Left lung (tissue), 10 donors: ENCODE results near the gene RAB3B. TPM values are rescaled to one million over a fixed set of nuclear protein-coding genes. Genes with fewer than 3 reads are reported as not detected.

Experiments
- ATAC-seq: fragments of 200-7000 bp; cut with Tn5 transposase; one replicate; pipeline ENCODE4 v1.9.1; 2020; ENCODE audit warnings: moderate library complexity
- DNase-seq, 4 donors: peaks; one replicate each; pipeline ENCODE4 v3.0.0-alpha.2; 2013 to 2020
- H3K27ac ChIP-seq, 2 donors: fragments of 200-600 bp; sonication (generic) in 1 of 2; one replicate each; pipeline versions ENCODE4 v1.5.0 to v1.8.0; 2020 to 2021
- H3K27me3 ChIP-seq, 2 donors: fragments of 200-600 bp; sonication (generic) in 1 of 2; one replicate each; pipeline versions ENCODE4 v1.5.0 to v1.8.0; 2020 to 2021
- H3K36me3 ChIP-seq, 2 donors: fragments of 200-600 bp; sonication (generic) in 1 of 2; one replicate each; pipeline versions ENCODE4 v1.5.0 to v1.8.0; 2020 to 2021
- H3K4me1 ChIP-seq, 2 donors: fragments of 200-600 bp; one replicate each; pipeline ENCODE4 v1.8.0; 2021
- H3K4me3 ChIP-seq, 2 donors: fragments of 200-600 bp; sonication (generic) in 1 of 2; one replicate each; pipeline versions ENCODE4 v1.5.0 to v1.8.0; 2020 to 2021; ENCODE audit warnings: mild to moderate bottlenecking in 1 of 2
- H3K9me3 ChIP-seq, 2 donors: fragments of 200-600 bp; sonication (generic) in 1 of 2; one replicate each; pipeline versions ENCODE4 v1.5.0 to v1.8.0; 2020 to 2021
- CTCF ChIP-seq, 2 donors: fragments of 200-600 bp; sonication (generic) in 1 of 2; IDR thresholded peaks; one replicate each; pipeline versions ENCODE4 v1.5.0 to v1.8.0; 2021; ENCODE audit warnings: antibody characterized with exemption in 2 of 2
- intact Hi-C, 2 donors: fragments of 100-400 bp; cut with DNase I; formaldehyde crosslinking; loops; one replicate each; pipeline versions ENCODE4 v1.11.2 to v1.14.2; 2022
- polyA plus RNA-seq, 6 donors: library from polyadenylated mRNA; unstranded; fragments of 120-200 nt; gene quantifications; one replicate each; pipeline ENCODE4 v1.2.1, GENCODE V29; 2013; ENCODE audit not compliant: insufficient read length in 6 of 6
- total RNA-seq, 2 donors: library from RNA; stranded (reverse); fragmentation: NEBNext Ultra II Directional; extraction: Animal tissue kit (Norgen Biotek cat#: 25700); gene quantifications; one replicate each; pipeline ENCODE4 v1.2.1, GENCODE V29; 2021
- donor health status: DM: no; HTN: yes; CAD: no.
- donor health status: DM: no; HTN: no; CAD: no.

RAB3B gene
- total and polyA plus RNA-seq, 8 donors, result 0.05 to 0.63 (median 0.39) TPM

- DNase-seq, result no peak
- H3K9me3 ChIP-seq, result no peaks in the 10 kb centered on the region
- H3K4me3 ChIP-seq, result no peak overlapping the region
- intact Hi-C loops, result no loop called here
- H3K36me3 ChIP-seq, result no peaks in the 10 kb centered on the region
- peaks cover 22 to 86% of the 10 kb centered on the region in 2 donors for H3K27me3 ChIP-seq
- H3K4me1 ChIP-seq, result no peaks in the 10 kb centered on the region
- no peak for TF ChIP-seq CTCF (IDR thresholded peaks at IDR 0.05)
- no peak overlapping the region for H3K27ac ChIP-seq
- no peak for ATAC-seq
Measured at GRCh38 chr1:51966559-51966958, 23.9 kb downstream of the RAB3B start.

- no peaks in the 10 kb centered on the region for H3K9me3 ChIP-seq
- DNase-seq (no peak), ATAC-seq (no peak)
- TF ChIP-seq CTCF (IDR thresholded peaks at IDR 0.05), result no peak
- peaks cover 16 to 92% of the 10 kb centered on the region in 2 donors for H3K27me3 ChIP-seq
- H3K36me3 ChIP-seq, result no peaks in the 10 kb centered on the region
- H3K4me1 ChIP-seq, result no peaks in the 10 kb centered on the region
- no peak overlapping the region for H3K4me3 ChIP-seq
- intact Hi-C loops, result no loop called here
- no peak overlapping the region for H3K27ac ChIP-seq
Measured at GRCh38 chr1:51964309-51964696, 26.2 kb downstream of the RAB3B start.

- DNase-seq (no peak), ATAC-seq (no peak)
- H3K27me3 ChIP-seq, result peaks cover 16 to 94% of the 10 kb centered on the region in 2 donors
- H3K9me3 ChIP-seq, result no peaks in the 10 kb centered on the region
- TF ChIP-seq CTCF (IDR thresholded peaks at IDR 0.05), result no peak
- no peak overlapping the region for H3K4me3 ChIP-seq
- no peaks in the 10 kb centered on the region for H3K4me1 ChIP-seq
- no peaks in the 10 kb centered on the region for H3K36me3 ChIP-seq
- H3K27ac ChIP-seq, result no peak overlapping the region
- intact Hi-C loops, result no loop called here
Measured at GRCh38 chr1:51963592-51964308, 26.8 kb downstream of the RAB3B start.

- TF ChIP-seq CTCF (IDR thresholded peaks at IDR 0.05), result no peak
- DNase-seq (no peak), ATAC-seq (no peak)
- Histone ChIP-seq H3K27ac (no peak overlapping the region), H3K36me3 (no peaks in the 10 kb centered on the region), H3K27me3 (peaks cover 21 to 99% of the 10 kb centered on the region in 2 donors), H3K4me3 (no peak overlapping the region), H3K9me3 (no peaks in the 10 kb centered on the region), H3K4me1 (no peaks in the 10 kb centered on the region)
- intact Hi-C loops, result no loop called here
Measured at GRCh38 chr1:51962486-51963356, 27.8 kb downstream of the RAB3B start.

- no peak for ATAC-seq
- no peaks in the 10 kb centered on the region for H3K36me3 ChIP-seq
- H3K27ac ChIP-seq, result no peak overlapping the region
- peaks cover 25 to 100% of the 10 kb centered on the region in 2 donors for H3K27me3 ChIP-seq
- no peak for DNase-seq
- intact Hi-C loops, result no loop called here
- no peak for TF ChIP-seq CTCF (IDR thresholded peaks at IDR 0.05)
- H3K9me3 ChIP-seq, result no peaks in the 10 kb centered on the region
- H3K4me3 ChIP-seq, result no peak overlapping the region
- no peaks in the 10 kb centered on the region for H3K4me1 ChIP-seq
Measured at GRCh38 chr1:51961954-51962353, 28.5 kb downstream of the RAB3B start.
